Kidney (tissue), 14 donors: Measurements from ENCODE around the gene EZH1. TPM values are rescaled to one million over a fixed set of nuclear protein-coding genes. Genes with fewer than 3 reads are reported as not detected.

Source experiments
- DNase-seq, 5 donors: peaks; one replicate each; pipeline ENCODE4 v3.0.0-alpha.2; 2013 to 2020
- FAIRE-seq: peaks from 2 replicates; lab custom pipeline; 2012; peaks lifted over from hg19 to GRCh38; lab: Jason Lieb, UNC
- H3K27ac ChIP-seq, 2 donors: one replicate each; pipeline ENCODE4 v1.7.0; 2013; ENCODE audit warnings: low read depth in 2 of 2, low read length in 2 of 2, inconsistent platforms in 1 of 2
- H3K27me3 ChIP-seq: one replicate; pipeline ENCODE4 v1.7.1; 2013; ENCODE audit warnings: low read length, inconsistent platforms; ENCODE audit not compliant: control insufficient read depth, insufficient read depth
- H3K36me3 ChIP-seq, 3 donors: one replicate each; pipeline versions ENCODE4 v1.7.0 to v1.7.1; 2013; ENCODE audit warnings: low read length in 3 of 3, control low read depth in 1 of 3, inconsistent platforms in 1 of 3; ENCODE audit not compliant: insufficient read depth in 3 of 3, control insufficient read depth in 2 of 3
- H3K4me1 ChIP-seq, 3 donors: one replicate each; pipeline versions ENCODE4 v1.7.0 to v1.7.1; 2013; ENCODE audit warnings: low read length in 3 of 3, inconsistent platforms in 1 of 3, low read depth in 1 of 3; ENCODE audit not compliant: control insufficient read depth in 2 of 3, insufficient read depth in 2 of 3
- H3K4me3 ChIP-seq, 3 donors: one replicate each; pipeline versions ENCODE4 v1.7.0 to v1.8.1; 2013; ENCODE audit warnings: low read length in 3 of 3, control low read depth in 1 of 3, inconsistent platforms in 1 of 3
- H3K9ac ChIP-seq, 3 donors: one replicate each; pipeline versions ENCODE4 v1.7.0 to v1.7.1; 2013; ENCODE audit warnings: low read length in 3 of 3, control low read depth in 1 of 3, inconsistent platforms in 1 of 3
- H3K9me3 ChIP-seq, 3 donors: one replicate each; pipeline versions ENCODE4 v1.7.0 to v1.7.1; 2013; ENCODE audit warnings: low read length in 3 of 3, control low read depth in 1 of 3, inconsistent platforms in 1 of 3; ENCODE audit not compliant: control insufficient read depth in 2 of 3, insufficient read depth in 1 of 3
- intact Hi-C: fragments of 100-400 bp; cut with DNase I; formaldehyde crosslinking; loops from one replicate; pipeline ENCODE4 v1.11.1; 2022
- polyA plus RNA-seq: library from polyadenylated mRNA; stranded (reverse); fragments of 350-450 nt; fragmentation: Illumina TruSeq; extraction: RNeasy Lipid Tissue Mini Kit (QIAGEN cat#74804); gene quantifications from one replicate; pipeline ENCODE4 v1.2.3, GENCODE V29; 2014; ENCODE audit warnings: low read depth, low replicate concordance; ENCODE audit not compliant: insufficient read depth
- total RNA-seq: library from RNA; stranded (reverse); fragmentation: NEBNext Ultra II Directional; extraction: Animal tissue kit (Norgen Biotek cat#: 25700); gene quantifications from one replicate; pipeline ENCODE4 v1.2.1, GENCODE V29; 2021
- TF ChIP-seq, protein P1 (sequence below): IDR thresholded peaks from 3 replicates; pipeline ENCODE4 v1.5.1; 2012; ENCODE audit warnings: mild to moderate bottlenecking, moderate library complexity, borderline replicate concordance; ENCODE audit not compliant: insufficient read depth; ENCODE audit errors: extremely low read depth
- donor health status: control.
- donor health status: control.
- donor health status: control.
- donor health status: control.
- donor health status: control.
- donor health status: DM: yes; HTN: yes; CAD: no.
- donor health status: Normal renal cell carcinoma (clear cell type).

The EZH1 gene
- total and polyA plus RNA-seq, 2 donors from 2014 or later: 20.8 to 59.2 TPM

DNA sequence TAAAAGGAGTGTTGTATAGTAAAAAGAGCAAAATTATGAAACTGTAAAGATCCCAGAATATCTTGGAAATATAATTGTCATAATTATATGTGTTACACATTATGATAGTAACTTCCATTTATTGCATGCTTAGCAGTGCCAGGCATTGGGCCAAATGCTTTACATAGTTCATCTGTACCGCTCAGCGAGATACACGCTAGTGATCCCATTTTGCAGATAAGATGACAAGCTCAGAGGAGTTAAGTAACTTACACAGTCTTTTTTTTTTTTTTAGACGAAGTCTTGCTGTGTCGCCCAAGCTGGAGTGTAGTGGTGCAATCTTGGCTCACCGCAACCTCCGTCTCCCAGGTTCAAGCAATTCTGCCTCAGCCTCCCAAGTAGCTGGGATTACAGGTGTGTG is 6.8 kb upstream of the EZH1 start:
- Histone ChIP-seq H3K9me3 (no peaks in the 10 kb centered on the region), H3K36me3 (no peaks in the 10 kb centered on the region), H3K4me3 (no peak overlapping the region), H3K4me1 (peaks cover 4 to 11% (median 6%) of the 10 kb centered on the region in 3 donors), H3K27ac (no peak overlapping the region), H3K9ac (no peak overlapping the region), H3K27me3 (no peaks in the 10 kb centered on the region)
- intact Hi-C loops: no loop called here
- DNase-seq (no peak), FAIRE-seq (no peak)
- TF ChIP-seq, protein P1, sequence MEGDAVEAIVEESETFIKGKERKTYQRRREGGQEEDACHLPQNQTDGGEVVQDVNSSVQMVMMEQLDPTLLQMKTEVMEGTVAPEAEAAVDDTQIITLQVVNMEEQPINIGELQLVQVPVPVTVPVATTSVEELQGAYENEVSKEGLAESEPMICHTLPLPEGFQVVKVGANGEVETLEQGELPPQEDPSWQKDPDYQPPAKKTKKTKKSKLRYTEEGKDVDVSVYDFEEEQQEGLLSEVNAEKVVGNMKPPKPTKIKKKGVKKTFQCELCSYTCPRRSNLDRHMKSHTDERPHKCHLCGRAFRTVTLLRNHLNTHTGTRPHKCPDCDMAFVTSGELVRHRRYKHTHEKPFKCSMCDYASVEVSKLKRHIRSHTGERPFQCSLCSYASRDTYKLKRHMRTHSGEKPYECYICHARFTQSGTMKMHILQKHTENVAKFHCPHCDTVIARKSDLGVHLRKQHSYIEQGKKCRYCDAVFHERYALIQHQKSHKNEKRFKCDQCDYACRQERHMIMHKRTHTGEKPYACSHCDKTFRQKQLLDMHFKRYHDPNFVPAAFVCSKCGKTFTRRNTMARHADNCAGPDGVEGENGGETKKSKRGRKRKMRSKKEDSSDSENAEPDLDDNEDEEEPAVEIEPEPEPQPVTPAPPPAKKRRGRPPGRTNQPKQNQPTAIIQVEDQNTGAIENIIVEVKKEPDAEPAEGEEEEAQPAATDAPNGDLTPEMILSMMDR: no peak

DNA sequence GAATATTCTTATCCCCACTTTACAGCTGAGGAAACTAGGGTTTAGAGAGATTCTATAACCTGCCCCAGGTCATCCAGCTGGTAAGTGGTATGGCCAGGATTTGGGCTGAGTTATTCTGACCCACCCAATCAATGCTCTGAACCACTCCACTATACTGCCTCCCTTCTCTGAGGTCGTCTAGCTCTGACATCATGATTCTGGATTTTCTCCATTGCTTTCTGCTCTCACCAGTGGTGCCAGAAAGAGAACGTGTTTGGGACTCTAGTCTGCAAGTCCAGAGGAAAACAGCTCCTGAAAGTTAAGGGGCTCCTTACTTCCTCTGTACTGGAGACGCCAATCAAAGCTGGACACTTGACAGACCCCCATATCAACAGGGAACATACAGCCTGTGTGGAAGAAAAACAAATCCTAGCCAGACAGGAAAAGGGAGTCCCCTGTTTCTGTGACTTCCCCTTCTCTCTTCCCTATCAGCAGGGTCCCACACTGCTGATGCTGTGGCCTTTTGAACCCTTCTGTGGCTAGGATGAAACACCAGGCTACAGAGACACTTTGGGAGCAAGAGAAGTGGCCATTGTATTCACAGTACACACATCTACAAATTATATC is 6.0 kb upstream of the EZH1 start:
- Histone ChIP-seq H3K27ac (no peak overlapping the region), H3K36me3 (no peaks in the 10 kb centered on the region), H3K27me3 (no peaks in the 10 kb centered on the region), H3K4me3 (no peak overlapping the region), H3K4me1 (peaks cover 4 to 11% (median 6%) of the 10 kb centered on the region in 3 donors), H3K9ac (no peak overlapping the region), H3K9me3 (no peaks in the 10 kb centered on the region)
- intact Hi-C loops: no loop called here
- DNase-seq (no peak), FAIRE-seq (no peak)
- TF ChIP-seq, protein P1: no peak

DNA sequence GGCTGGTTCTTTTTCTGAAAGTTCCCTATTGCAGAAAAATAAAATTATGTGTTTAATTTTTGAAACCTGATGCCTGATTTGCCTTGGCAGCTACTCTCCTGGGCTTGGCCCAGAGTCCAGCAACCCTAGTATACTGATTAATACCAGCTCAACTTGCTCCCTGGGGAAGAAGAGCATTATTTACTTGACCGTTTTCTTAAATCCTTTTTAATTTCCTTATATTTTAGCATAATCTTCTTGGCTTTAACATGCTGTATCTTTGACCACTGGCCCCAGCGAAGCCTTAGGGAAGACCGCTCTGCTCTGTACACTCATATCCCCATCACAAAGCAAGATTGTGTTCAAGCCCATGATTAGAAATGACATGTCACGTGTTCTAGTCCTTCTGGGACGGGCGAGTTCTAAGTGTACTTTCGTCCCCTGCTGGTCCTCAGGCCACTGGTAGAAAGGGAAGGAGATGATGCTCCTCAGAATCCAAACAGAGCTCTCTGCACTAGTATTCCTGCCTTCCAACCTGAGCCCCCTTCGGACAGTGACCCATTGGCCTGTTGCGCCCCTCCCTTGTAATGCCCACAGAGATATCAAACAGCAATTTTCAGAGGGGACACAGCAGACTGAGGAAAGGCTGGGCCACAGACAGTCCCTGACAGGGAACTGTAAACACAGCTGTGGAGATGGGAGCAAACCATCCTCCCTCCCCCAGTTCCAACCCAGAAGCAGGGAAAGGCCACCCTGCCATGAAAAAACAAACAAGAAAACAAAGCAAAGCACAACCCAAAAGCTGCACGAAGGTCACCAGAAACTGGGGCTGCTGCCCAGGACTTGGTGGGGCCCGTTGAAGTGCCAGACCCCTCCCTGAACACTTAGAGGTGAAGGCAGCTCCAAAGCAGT is 4.3 kb upstream of the EZH1 start:
- FAIRE-seq (no peak), DNase-seq (no peak)
- intact Hi-C loops: no loop called here
- TF ChIP-seq, protein P1: no peak
- no peak overlapping the region for H3K9ac ChIP-seq
- H3K36me3 ChIP-seq: no peaks in the 10 kb centered on the region
- peaks cover 4 to 13% (median 10%) of the 10 kb centered on the region in 3 donors for H3K4me1 ChIP-seq
- no peak overlapping the region for H3K4me3 ChIP-seq
- H3K27ac ChIP-seq: no peak overlapping the region
- no peaks in the 10 kb centered on the region for H3K9me3 ChIP-seq
- H3K27me3 ChIP-seq: no peaks in the 10 kb centered on the region
